ENCODE measurements around the gene HEYL. TPM values are rescaled to one million over a fixed set of nuclear protein-coding genes. Genes with fewer than 3 reads are reported as not detected.
A peak's percentile ranks its signal among the peaks of the same experiment; 100 is the strongest.

HEYL gene
- total RNA-seq, 4 donors from 2014 or later = 11.4 to 19.2 (median 14.3) TPM

DNA sequence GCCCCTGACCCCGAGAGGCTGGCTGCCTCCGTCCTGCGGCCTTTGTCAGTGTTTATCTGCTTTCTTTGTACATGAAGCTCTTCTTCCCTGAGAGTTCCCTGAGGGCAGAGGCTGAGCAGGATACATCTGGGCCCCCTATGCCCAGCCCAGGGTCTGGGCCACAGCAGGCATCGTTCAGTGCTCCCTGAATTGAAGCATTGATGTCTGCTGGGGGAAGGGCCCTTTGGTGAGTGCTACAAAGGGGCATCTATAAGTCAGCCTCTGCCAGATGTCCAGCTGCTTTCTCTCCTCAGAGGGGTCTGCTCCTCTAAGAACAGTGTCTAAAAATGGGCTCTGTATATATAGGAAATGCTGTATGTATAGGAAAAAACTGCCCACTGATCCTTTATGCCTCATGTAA is 2.1 kb downstream of the HEYL start:
- H3K27ac ChIP-seq = peak overlapping the region in 2 of 4 donors; percentile 84 to 87
- H3K9me3 ChIP-seq = no peaks in the 10 kb centered on the region
- TF ChIP-seq POLR2A (IDR thresholded peaks at IDR 0.05) (no peak), EP300 (IDR thresholded peaks at IDR 0.05) (no peak)
- TF ChIP-seq, protein P1, sequence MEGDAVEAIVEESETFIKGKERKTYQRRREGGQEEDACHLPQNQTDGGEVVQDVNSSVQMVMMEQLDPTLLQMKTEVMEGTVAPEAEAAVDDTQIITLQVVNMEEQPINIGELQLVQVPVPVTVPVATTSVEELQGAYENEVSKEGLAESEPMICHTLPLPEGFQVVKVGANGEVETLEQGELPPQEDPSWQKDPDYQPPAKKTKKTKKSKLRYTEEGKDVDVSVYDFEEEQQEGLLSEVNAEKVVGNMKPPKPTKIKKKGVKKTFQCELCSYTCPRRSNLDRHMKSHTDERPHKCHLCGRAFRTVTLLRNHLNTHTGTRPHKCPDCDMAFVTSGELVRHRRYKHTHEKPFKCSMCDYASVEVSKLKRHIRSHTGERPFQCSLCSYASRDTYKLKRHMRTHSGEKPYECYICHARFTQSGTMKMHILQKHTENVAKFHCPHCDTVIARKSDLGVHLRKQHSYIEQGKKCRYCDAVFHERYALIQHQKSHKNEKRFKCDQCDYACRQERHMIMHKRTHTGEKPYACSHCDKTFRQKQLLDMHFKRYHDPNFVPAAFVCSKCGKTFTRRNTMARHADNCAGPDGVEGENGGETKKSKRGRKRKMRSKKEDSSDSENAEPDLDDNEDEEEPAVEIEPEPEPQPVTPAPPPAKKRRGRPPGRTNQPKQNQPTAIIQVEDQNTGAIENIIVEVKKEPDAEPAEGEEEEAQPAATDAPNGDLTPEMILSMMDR (IDR thresholded peaks at IDR 0.05) = no peak
- peak overlapping the region in 1 of 4 donors; percentile 64 for H3K4me3 ChIP-seq
- no peaks in the 10 kb centered on the region for H3K36me3 ChIP-seq
- WGBS, 2 donors = 54 to 57% methylated on average over 4 of the region's 4 CpGs
- no peak for DNase-seq (ENCODE audit: low spot score in 2 of 2)
- peaks cover 0 to 18% of the 10 kb centered on the region in 2 donors for H3K27me3 ChIP-seq
- peaks cover 0 to 50% (median 0%) of the 10 kb centered on the region in 4 donors for H3K4me1 ChIP-seq

DNA sequence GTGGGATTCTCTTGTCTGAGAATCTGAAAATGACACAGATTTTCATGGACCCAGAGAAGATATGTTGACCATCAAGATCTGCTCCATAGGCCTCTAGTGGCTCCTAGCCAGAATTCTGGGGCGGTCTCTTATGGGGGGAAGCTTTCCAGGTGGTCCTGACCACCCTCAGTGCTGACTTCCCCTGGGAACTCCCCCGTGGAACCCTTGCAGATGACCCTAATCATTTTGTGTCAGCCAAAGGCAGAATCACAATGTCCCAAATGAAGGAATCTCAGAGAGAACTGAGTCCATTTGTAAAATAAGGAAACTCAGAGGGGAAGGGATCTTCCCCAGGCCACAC is 3.6 kb downstream of the HEYL start:
- Histone ChIP-seq H3K9me3 (no peaks in the 10 kb centered on the region), H3K36me3 (peaks cover 0 to 3% (median 0%) of the 10 kb centered on the region in 3 donors), H3K27ac (peak overlapping the region in 3 of 4 donors; percentile 20 to 84 (median 72)), H3K27me3 (peaks cover 0 to 18% of the 10 kb centered on the region in 2 donors), H3K4me1 (peaks cover 0 to 50% (median 0%) of the 10 kb centered on the region in 4 donors), H3K4me3 (no peak overlapping the region)
- WGBS, 2 donors = 29 to 37% methylated on average over 2 of the region's 2 CpGs
- TF ChIP-seq POLR2A (IDR thresholded peaks at IDR 0.05) = no peak
- TF ChIP-seq, protein P1 (IDR thresholded peaks at IDR 0.05) = no peak
- no peak for TF ChIP-seq EP300 (IDR thresholded peaks at IDR 0.05)
- no peak for DNase-seq (ENCODE audit: low spot score in 2 of 2)

DNA sequence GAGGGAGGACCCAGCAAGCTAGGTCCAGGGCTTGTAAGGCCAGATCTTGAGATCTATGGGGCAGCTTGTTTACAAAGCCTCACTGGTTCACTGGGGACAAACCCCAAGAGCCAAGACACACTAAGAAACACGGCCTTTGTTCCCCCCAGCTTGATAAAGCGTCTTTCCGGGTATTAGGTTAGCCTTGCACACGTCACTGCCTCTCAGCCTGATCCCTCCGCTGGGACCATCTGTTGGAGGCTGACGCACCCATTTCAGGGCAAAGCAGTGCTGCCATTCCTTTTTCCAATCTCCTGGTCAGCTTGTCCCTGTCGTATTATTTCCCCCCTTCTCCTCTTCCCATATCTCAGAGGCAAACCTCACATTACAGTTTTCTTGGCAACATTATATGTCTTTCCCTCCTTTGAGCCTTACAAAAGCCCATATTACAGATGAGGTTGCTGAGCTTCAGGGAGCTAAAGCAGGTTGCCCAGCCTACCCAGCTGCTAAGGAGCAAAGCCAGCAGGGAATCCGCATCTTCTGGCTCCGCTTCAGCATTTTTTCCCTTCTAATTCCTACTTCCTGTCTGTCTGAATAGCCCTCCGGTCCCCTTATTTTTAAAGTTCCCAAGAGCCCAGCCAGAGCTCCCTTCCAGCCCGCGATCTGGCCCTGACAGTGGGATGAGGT is 4.1 kb downstream of the HEYL start:
- 55 to 74% methylated on average over 12 of the region's 12 CpGs for WGBS, 2 donors
- TF ChIP-seq EP300 (IDR thresholded peaks at IDR 0.05) (peak in 1 of 2 donors; percentile 54), POLR2A (IDR thresholded peaks at IDR 0.05) (no peak)
- TF ChIP-seq, protein P1 (IDR thresholded peaks at IDR 0.05) = no peak
- peak in 1 of 2 donors; percentile 42 for DNase-seq (ENCODE audit: low spot score in 2 of 2)
- H3K27ac ChIP-seq = peak overlapping the region in 3 of 4 donors; percentile 20 to 84 (median 72)
- no peak overlapping the region for H3K4me3 ChIP-seq
- peaks cover 0 to 50% (median 0%) of the 10 kb centered on the region in 4 donors for H3K4me1 ChIP-seq
- no peaks in the 10 kb centered on the region for H3K9me3 ChIP-seq
- peaks cover 0 to 8% (median 0%) of the 10 kb centered on the region in 3 donors for H3K36me3 ChIP-seq
- peaks cover 0 to 18% of the 10 kb centered on the region in 2 donors for H3K27me3 ChIP-seq

DNA sequence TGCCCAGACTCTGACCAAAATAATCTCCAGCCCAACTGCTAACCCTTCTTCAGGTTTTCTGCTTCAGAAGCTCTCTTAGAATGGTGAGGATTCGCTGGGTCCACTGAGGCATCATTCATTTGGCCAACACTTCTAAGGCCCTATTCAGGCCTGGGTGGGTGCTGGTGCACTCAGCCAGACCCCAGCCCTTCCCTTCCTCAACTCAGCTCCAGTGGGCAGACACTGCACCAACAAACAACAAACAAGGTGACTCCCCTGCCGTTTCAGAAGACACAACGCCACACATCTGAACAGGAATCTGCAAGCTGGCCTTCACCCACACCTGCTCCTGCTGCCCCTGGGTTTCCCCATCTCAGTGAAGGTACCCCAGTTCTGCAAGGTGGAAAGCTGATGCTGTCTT is 6.0 kb downstream of the HEYL start:
- Histone ChIP-seq H3K27me3 (peaks cover 0 to 10% of the 10 kb centered on the region in 2 donors), H3K36me3 (peaks cover 0 to 21% (median 0%) of the 10 kb centered on the region in 3 donors), H3K4me3 (peak overlapping the region in 1 of 4 donors; percentile 41), H3K4me1 (peaks cover 0 to 37% (median 0%) of the 10 kb centered on the region in 4 donors), H3K9me3 (no peaks in the 10 kb centered on the region), H3K27ac (peak overlapping the region; percentile 4 to 80 (median 44))
- WGBS, 2 donors = 70 to 75% methylated on average over 3 of the region's 3 CpGs
- TF ChIP-seq, protein P1 (IDR thresholded peaks at IDR 0.05) = no peak
- TF ChIP-seq EP300 (IDR thresholded peaks at IDR 0.05) = no peak
- no peak for TF ChIP-seq POLR2A (IDR thresholded peaks at IDR 0.05)
- DNase-seq (ENCODE audit: low spot score in 2 of 2) = no peak

DNA sequence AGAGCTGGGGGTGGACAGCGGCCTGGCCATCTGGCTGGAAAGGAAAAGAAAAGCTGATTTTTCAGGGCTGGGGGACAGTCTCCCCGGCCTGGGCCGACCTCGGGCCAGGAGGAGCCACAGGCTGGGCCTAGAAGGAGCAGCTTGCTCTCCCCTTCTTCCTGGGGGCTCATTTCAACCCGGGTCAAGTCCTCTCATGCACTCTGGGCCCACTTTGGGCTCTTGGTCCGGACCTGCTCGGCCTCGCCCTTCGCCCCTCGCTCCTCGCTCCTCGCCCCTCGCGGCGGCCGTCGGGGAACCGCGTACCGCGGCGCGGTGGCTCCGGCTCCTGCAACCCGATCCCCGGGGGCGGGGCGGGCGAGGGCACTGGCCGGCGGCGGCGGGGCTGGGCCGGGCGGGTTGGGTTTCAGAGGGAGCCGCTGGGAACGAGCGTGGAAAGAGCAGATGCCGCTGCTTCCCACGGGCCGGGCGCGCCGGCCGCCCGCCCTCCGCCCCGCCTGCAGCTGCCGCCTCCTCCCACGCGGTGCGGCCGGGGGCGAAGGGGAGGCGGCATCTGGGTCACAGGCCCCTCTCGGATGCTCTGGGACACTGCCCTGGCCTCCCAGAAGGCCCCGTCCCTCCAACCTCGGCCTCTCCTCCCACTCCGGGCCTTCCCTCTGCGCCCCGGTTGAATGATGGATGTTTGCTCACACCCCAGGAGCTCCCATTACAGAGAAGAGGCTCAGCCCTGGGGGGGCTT is 6.6 kb downstream of the HEYL start:
- peaks cover 0 to 37% (median 0%) of the 10 kb centered on the region in 4 donors for H3K4me1 ChIP-seq
- DNase-seq (ENCODE audit: low spot score in 2 of 2) = peak in 1 of 2 donors; percentile 56

More for the DNA sequence above, 6.6 kb downstream of the HEYL start:
- Histone ChIP-seq H3K4me3 (peak overlapping the region in 1 of 4 donors; percentile 41), H3K27ac (peak overlapping the region; percentile 4 to 80 (median 44)), H3K36me3 (peaks cover 0 to 26% (median 0%) of the 10 kb centered on the region in 3 donors), H3K27me3 (peaks cover 0 to 10% of the 10 kb centered on the region in 2 donors), H3K9me3 (no peaks in the 10 kb centered on the region)
- TF ChIP-seq POLR2A (IDR thresholded peaks at IDR 0.05) = peak in 1 of 2 donors; percentile 28
- TF ChIP-seq, protein P1 (IDR thresholded peaks at IDR 0.05) = no peak
- WGBS, 2 donors = 20 to 25% methylated on average over 35 to 61 of the region's 61 CpGs

Data from tibial nerve (tissue), 4 donors.